ENCODE measurements around the gene KIF7.

GRCh38 chr15:89630260-89630659 is 25.0 kb downstream of the KIF7 start:
- TF ChIP-seq EZH2phosphoT487 (IDR thresholded peaks at IDR 0.05) = no peak
- TF ChIP-seq CTCF (IDR thresholded peaks at IDR 0.05) = no peak
